ENCODE results near the gene SCYGR1.

DNA sequence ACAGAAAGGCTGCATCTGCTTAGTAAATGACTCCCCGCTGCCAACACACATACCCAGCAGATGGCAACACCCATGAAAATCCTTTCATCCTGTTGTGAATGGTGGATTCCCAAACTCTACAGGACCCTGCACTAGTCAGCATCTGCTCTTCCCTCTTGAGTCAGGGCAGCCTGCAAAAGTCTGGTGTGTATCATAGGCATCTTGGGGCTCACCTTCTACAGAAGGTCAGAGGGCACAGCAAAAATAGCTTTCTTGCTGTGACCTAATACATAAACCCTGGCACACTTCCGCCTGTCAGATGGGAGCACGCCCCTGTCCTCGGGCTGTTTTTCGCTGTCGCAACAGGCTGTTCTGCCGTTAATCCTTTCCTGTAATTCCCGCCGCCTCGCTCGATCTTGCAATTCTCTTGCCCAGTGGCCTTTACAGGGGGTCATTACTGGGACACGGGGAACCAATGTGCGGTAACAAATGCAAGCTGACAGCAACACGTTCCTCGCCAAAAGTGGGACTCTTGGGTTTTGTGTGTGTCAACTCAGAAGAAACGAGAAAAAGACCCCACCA lies 19.9 kb upstream of the SCYGR1 start:
- TF ChIP-seq, protein P1, sequence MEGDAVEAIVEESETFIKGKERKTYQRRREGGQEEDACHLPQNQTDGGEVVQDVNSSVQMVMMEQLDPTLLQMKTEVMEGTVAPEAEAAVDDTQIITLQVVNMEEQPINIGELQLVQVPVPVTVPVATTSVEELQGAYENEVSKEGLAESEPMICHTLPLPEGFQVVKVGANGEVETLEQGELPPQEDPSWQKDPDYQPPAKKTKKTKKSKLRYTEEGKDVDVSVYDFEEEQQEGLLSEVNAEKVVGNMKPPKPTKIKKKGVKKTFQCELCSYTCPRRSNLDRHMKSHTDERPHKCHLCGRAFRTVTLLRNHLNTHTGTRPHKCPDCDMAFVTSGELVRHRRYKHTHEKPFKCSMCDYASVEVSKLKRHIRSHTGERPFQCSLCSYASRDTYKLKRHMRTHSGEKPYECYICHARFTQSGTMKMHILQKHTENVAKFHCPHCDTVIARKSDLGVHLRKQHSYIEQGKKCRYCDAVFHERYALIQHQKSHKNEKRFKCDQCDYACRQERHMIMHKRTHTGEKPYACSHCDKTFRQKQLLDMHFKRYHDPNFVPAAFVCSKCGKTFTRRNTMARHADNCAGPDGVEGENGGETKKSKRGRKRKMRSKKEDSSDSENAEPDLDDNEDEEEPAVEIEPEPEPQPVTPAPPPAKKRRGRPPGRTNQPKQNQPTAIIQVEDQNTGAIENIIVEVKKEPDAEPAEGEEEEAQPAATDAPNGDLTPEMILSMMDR (IDR thresholded peaks at IDR 0.05; ENCODE audit: low read depth, low read length, poor library complexity, severe bottlenecking), result no peak
- TF ChIP-seq EZH2phosphoT487 (IDR thresholded peaks at IDR 0.05; ENCODE audit: borderline replicate concordance, low read length), result no peak

Data from DOHH2 (cell line).